ENCODE measurements around the gene STOML2.
A peak's percentile ranks its signal among the peaks of the same experiment; 100 is the strongest.

The STOML2 gene

DNA sequence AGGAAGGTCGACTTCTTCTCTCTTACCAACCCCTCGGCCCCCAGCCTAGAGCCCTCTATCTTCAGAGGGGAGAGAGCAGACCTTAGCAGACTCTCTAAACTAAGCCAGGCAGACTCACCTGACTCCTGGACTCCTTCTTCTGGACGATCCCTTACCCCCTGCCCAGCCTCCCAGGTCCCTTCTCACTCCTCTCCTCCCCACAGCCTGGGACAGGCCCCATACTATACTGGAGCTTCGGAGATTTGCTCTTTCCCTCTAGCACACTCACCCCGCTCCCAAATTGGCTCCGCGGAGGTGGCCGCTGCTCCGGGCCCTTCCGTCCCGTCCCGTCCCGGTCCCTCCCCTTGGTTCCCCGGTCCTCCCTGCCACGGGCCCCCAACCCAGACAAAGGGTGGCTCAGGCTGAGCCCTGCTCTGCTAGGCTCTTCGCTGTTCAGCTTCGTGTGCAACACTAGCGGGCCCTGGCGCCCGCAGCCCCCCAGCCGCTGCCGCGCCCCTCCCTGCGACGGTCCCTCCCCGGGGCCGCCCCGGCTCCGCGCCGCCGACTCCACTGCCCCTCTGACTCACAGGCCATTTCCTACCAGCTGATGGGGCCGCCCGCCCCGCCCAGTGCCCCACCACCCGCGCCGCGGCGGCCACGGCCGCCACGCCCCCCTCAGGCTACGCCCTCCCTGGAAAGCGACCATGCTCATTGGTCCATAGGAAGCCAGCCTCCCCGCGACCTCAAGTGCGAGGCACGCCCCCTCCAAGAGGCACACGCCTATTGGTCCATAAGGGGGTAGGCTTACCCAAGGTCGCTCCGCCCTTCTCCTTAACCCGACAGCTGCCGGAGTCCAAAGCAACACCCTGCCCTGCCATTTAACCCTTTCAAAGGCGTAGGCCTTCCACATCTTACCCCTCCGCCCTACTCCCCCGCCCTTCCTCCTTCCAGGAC lies 8.3 kb upstream of the STOML2 start:
- Histone ChIP-seq H3K9ac (ENCODE audit: insufficient read length, low read depth) (peak overlapping the region; percentile 83), H3K36me3 (ENCODE audit: insufficient read depth, insufficient read length, low read length) (peaks cover 25% of the 10 kb centered on the region), H3K27me3 (ENCODE audit: insufficient read depth, insufficient read length) (no peaks in the 10 kb centered on the region), H3K9me3 (ENCODE audit: insufficient read depth, low read length) (no peaks in the 10 kb centered on the region), H3K4me3 (ENCODE audit: insufficient read length, low read depth) (peak overlapping the region; percentile 78), H3K4me1 (ENCODE audit: insufficient read depth, insufficient read length) (peaks cover 17% of the 10 kb centered on the region)
- DNase-seq (ENCODE audit: low read depth, low spot score) = peak; percentile 99
- TF ChIP-seq ZNF274 (IDR thresholded peaks at IDR 0.05; ENCODE audit: low read depth, low read length) = no peak
- peak; percentile 5 for TF ChIP-seq YY1 (IDR thresholded peaks at IDR 0.05; ENCODE audit: insufficient read depth, insufficient read length)
- no peak for TF ChIP-seq SUZ12 (IDR thresholded peaks at IDR 0.05; ENCODE audit: extremely low read depth, insufficient read depth, insufficient read length)

DNA sequence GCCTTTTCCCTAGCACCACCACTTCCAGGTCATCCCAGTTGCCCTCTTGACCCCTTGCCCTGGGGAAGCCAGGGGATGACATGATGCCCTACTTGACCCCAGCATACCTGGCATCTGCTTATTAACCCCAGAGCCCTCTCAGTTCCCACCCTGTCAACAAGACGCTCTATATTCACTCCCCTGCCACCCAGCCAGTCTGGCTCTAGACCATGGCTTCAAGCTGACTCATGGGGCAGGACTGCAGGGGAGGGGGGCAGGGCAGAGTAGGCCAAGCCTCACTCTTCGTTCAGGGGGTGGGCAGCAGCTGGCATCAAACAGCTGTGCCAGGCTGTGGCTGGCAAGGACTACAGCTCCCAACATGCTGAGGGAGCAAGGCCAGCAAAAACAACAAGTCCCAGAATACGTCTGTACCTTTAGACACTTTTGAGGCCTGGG lies 7.4 kb upstream of the STOML2 start:
- TF ChIP-seq ZNF274 (IDR thresholded peaks at IDR 0.05; ENCODE audit: low read depth, low read length) (no peak), YY1 (IDR thresholded peaks at IDR 0.05; ENCODE audit: insufficient read depth, insufficient read length) (no peak)
- H3K9ac ChIP-seq (ENCODE audit: insufficient read length, low read depth) = peak overlapping the region; percentile 83
- H3K9me3 ChIP-seq (ENCODE audit: insufficient read depth, low read length) = no peaks in the 10 kb centered on the region
- H3K4me3 ChIP-seq (ENCODE audit: insufficient read length, low read depth) = peak overlapping the region; percentile 78
- H3K36me3 ChIP-seq (ENCODE audit: insufficient read depth, insufficient read length, low read length) = peaks cover 35% of the 10 kb centered on the region
- peaks cover 17% of the 10 kb centered on the region for H3K4me1 ChIP-seq (ENCODE audit: insufficient read depth, insufficient read length)
- H3K27me3 ChIP-seq (ENCODE audit: insufficient read depth, insufficient read length) = no peaks in the 10 kb centered on the region
- no peak for DNase-seq (ENCODE audit: low read depth, low spot score)

DNA sequence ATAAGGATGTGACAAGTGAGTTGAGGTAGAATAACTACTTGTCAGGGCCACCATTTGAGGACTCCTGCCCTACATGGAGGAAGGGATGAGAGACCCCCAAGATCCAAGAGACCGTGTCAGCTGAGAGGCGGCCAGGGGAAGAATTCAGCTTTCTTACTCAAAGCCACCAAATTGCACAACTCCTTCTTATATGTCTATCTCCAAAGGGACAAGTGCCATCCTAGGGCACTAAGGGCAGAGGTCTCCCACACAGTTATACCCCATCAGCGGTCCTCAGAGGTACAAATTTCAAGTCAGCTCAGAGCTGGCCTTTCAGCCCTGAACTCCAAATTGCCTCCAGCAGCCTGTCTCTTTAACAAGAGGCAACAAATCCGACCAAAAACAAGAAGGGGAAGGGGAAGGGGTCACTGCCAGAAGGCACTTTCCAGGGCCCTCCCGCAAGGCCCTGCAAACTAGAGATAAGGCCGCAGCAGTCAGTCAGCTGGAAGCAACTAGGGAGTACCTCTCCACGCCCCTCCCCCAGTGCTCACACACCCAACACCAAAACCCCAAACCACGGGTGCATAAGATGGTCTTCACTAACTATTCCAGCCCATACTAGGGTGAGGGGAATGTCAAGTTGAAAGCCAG lies 6.1 kb upstream of the STOML2 start:
- TF ChIP-seq ZNF274 (IDR thresholded peaks at IDR 0.05; ENCODE audit: low read depth, low read length) = no peak

DNA sequence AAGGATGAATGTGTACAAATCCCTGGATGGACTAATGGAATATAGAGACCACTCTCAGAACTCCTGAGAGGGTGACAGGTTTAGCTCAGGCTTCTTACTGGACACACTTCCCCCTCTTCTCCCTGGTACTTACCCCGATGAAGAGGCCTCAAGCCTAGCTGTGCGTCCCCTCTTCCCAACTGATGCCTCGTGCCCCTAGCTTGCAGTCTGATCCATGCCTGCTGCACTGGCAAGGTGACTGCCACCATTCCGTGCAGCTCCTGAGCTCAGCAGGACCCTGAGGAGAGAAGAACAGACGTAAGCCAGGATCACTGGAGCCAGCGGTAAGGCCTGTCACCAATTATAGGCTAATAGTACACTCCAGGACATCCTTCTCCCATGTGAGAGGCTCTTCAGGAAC lies 5.5 kb upstream of the STOML2 start:
- no peak for TF ChIP-seq YY1 (IDR thresholded peaks at IDR 0.05; ENCODE audit: insufficient read depth, insufficient read length)
- TF ChIP-seq SUZ12 (IDR thresholded peaks at IDR 0.05; ENCODE audit: extremely low read depth, insufficient read depth, insufficient read length) = no peak
- TF ChIP-seq ZNF274 (IDR thresholded peaks at IDR 0.05; ENCODE audit: low read depth, low read length) = no peak
- H3K27me3 ChIP-seq (ENCODE audit: insufficient read depth, insufficient read length) = no peaks in the 10 kb centered on the region

More for the DNA sequence above, 6.1 kb upstream of the STOML2 start:
- Histone ChIP-seq H3K27me3 (ENCODE audit: insufficient read depth, insufficient read length) (no peaks in the 10 kb centered on the region), H3K4me3 (ENCODE audit: insufficient read length, low read depth) (no peak overlapping the region), H3K9ac (ENCODE audit: insufficient read length, low read depth) (no peak overlapping the region), H3K4me1 (ENCODE audit: insufficient read depth, insufficient read length) (peaks cover 20% of the 10 kb centered on the region), H3K9me3 (ENCODE audit: insufficient read depth, low read length) (no peaks in the 10 kb centered on the region), H3K36me3 (ENCODE audit: insufficient read depth, insufficient read length, low read length) (peaks cover 47% of the 10 kb centered on the region)
- DNase-seq (ENCODE audit: low read depth, low spot score) = no peak

GRCh38 chr9:35107297-35108290 lies 4.7 kb upstream of the STOML2 start:
- H3K36me3 ChIP-seq (ENCODE audit: insufficient read depth, insufficient read length, low read length) = peaks cover 47% of the 10 kb centered on the region
- no peaks in the 10 kb centered on the region for H3K9me3 ChIP-seq (ENCODE audit: insufficient read depth, low read length)
- H3K9ac ChIP-seq (ENCODE audit: insufficient read length, low read depth) = no peak overlapping the region
- peaks cover 21% of the 10 kb centered on the region for H3K4me1 ChIP-seq (ENCODE audit: insufficient read depth, insufficient read length)
- no peak overlapping the region for H3K4me3 ChIP-seq (ENCODE audit: insufficient read length, low read depth)
- no peak for DNase-seq (ENCODE audit: low read depth, low spot score)
- no peak for TF ChIP-seq YY1 (IDR thresholded peaks at IDR 0.05; ENCODE audit: insufficient read depth, insufficient read length)
- no peak for TF ChIP-seq SUZ12 (IDR thresholded peaks at IDR 0.05; ENCODE audit: extremely low read depth, insufficient read depth, insufficient read length)
- TF ChIP-seq ZNF274 (IDR thresholded peaks at IDR 0.05; ENCODE audit: low read depth, low read length) = no peak
- H3K27me3 ChIP-seq (ENCODE audit: insufficient read depth, insufficient read length) = no peaks in the 10 kb centered on the region

More for the DNA sequence above, 5.5 kb upstream of the STOML2 start:
- no peak for DNase-seq (ENCODE audit: low read depth, low spot score)
- Histone ChIP-seq H3K36me3 (ENCODE audit: insufficient read depth, insufficient read length, low read length) (peaks cover 47% of the 10 kb centered on the region), H3K4me3 (ENCODE audit: insufficient read length, low read depth) (no peak overlapping the region), H3K9ac (ENCODE audit: insufficient read length, low read depth) (no peak overlapping the region), H3K4me1 (ENCODE audit: insufficient read depth, insufficient read length) (peaks cover 23% of the 10 kb centered on the region), H3K9me3 (ENCODE audit: insufficient read depth, low read length) (no peaks in the 10 kb centered on the region)

GRCh38 chr9:35106343-35106730 lies 3.4 kb upstream of the STOML2 start:
- Histone ChIP-seq H3K27me3 (ENCODE audit: insufficient read depth, insufficient read length) (no peaks in the 10 kb centered on the region), H3K9me3 (ENCODE audit: insufficient read depth, low read length) (no peaks in the 10 kb centered on the region), H3K36me3 (ENCODE audit: insufficient read depth, insufficient read length, low read length) (peaks cover 56% of the 10 kb centered on the region), H3K4me3 (ENCODE audit: insufficient read length, low read depth) (no peak overlapping the region), H3K9ac (ENCODE audit: insufficient read length, low read depth) (no peak overlapping the region), H3K4me1 (ENCODE audit: insufficient read depth, insufficient read length) (peaks cover 16% of the 10 kb centered on the region)
- no peak for DNase-seq (ENCODE audit: low read depth, low spot score)
- TF ChIP-seq SUZ12 (IDR thresholded peaks at IDR 0.05; ENCODE audit: extremely low read depth, insufficient read depth, insufficient read length) (no peak), ZNF274 (IDR thresholded peaks at IDR 0.05; ENCODE audit: low read depth, low read length) (no peak), YY1 (IDR thresholded peaks at IDR 0.05; ENCODE audit: insufficient read depth, insufficient read length) (no peak)

Measured in NT2/D1 (cell line).